Peyer's patch (tissue), 4 donors: Measurements from ENCODE around the gene ZNF133.

Source experiments
- CTCF ChIP-seq, 6 experiments: fragments of 450-650 bp in 4 of 6; fragments of 200-600 bp in 2 of 6; sonication (generic) in 1 of 6; IDR thresholded peaks; one replicate each; pipeline ENCODE4 v1.5.1; 2017 to 2019; ENCODE audit warnings: antibody characterized with exemption in 6 of 6, mild to moderate bottlenecking in 3 of 6, moderate library complexity in 1 of 6
- POLR2A ChIP-seq, 2 donors: fragments of 450-650 bp; IDR thresholded peaks; one replicate each; pipeline ENCODE4 v1.5.1; 2017; ENCODE audit warnings: antibody characterized with exemption in 2 of 2, mild to moderate bottlenecking in 2 of 2, moderate library complexity in 2 of 2

DNA sequence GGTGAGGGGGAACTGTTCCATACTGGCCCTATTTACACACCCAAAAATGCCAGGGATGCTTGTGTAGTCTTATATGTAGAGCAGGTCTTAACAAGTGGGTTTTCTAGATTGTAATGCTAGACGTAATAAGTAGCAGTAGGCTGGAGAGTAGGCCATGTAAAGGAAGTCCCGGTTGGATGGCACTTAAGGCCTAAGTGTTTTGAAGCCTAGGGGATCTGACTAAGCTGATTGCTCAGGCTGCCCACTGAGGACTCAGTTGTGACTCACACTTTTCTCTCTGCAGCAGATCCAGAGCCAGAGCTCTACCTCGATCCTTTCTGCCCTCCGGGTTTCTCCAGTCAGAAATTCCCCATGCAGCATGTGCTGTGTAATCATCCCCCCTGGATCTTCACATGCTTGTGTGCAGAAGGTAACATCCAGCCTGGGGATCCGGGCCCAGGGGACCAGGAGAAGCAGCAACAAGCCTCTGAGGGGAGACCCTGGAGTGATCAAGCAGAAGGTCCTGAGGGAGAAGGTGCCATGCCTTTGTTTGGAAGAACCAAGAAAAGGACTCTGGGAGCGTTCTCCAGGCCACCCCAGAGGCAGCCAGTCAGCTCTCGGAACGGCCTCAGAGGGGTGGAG is 26.6 kb downstream of the ZNF133 start:
- TF ChIP-seq CTCF (IDR thresholded peaks at IDR 0.05) (no peak), POLR2A (IDR thresholded peaks at IDR 0.05) (no peak)
